Forelimb muscle (tissue), 1 donor: ENCODE measurements around the gene SAMD3. TPM values are rescaled to one million over a fixed set of nuclear protein-coding genes. Genes with fewer than 3 reads are reported as not detected.
"Not testable (repeated sequence)": the region's sequence is repeated elsewhere in the genome, so short reads cannot be mapped to it uniquely, and the experiment has no call there.

ENCODE experiments used
- DNase-seq: peaks from one replicate; pipeline ENCODE4 v3.0.0-alpha.2; 2013; ENCODE audit warnings: low read depth
- polyA plus RNA-seq: library from polyadenylated mRNA; unstranded; fragments of 120-200 nt; gene quantifications from one replicate; pipeline ENCODE4 v1.2.1, GENCODE V29; 2013; ENCODE audit not compliant: insufficient read length

SAMD3 gene, protein sequence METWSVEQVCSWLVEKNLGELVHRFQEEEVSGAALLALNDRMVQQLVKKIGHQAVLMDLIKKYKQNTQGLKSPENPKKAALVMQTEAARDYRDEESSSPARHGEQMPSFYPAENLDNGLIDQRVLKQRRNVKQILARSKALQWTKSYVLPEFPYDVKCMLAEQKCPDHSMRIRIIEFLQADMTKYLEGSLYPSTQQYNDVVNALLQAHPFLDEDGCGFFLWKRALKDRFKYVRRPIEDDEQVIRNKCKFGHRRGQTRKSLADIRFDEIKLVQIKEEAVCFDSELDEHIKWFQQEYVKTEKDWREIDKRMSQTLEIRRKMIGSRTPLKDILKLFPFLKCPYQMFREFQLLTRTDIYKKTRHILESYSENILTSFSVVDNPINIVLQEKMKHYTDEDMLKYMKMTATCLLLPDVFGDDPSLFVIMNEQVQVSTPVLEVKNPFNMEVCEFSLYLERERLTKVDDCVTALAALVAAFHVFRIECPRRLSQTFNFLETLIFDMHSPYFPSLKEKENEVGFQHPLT
- polyA plus RNA-seq: 0.58 TPM

DNA sequence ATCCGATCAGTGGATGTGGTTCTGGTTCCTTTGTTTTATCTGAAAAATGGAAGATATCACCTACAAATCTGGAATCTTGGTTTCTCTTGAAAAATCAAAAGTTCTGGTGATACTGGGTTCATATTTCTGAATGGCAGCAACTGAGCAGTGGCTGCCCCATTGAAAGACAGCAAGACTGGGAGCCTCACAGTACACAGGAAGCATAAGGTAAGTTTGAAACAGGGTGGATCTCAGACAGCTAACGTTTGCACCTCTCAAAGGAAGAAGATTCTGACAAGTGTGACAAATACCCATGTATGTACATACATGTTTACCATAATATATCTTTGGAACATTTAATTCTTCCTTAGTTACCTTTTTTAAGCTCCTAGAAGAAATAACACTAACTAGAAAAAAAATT is at the start of gene SAMD3:
Gene SAMD3 (minus strand): TSS at position 177 of the 400 bp plus-strand sequence. CDS start 7,678 bp downstream, outside the sequence.
- DNase-seq: no peak

DNA sequence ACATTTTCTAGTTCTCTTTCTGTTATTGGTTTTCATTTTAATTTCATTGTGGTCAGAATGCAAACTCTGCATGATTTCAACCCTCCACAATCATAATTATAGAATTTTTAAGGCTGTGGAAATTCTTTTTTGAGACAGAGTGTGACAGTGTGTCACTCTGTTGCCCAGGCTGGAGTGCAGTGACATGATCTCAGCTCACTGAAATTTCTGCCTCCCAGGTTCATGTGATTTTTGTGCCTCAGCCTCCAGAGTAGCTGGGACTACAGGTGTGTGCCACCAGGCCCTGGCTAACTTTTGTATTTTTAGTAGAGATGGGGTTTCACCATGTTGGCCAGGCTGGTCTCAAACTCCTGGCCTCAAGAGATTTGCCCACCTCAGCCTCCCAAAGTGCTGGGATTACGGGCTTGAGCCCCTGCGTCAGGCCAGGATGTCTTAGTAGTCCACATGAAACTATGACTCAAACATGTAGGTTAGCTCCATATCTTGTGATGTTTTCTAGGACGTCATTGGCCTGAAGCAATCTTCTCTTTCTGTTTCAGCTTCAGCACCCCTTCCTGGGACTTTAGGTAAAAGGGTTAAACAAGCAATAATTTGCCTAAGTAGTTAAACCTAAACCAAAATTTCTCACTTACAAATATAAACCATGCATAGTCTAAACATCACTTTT is 47.4 kb upstream of the SAMD3 start:
- DNase-seq: no peak

DNA sequence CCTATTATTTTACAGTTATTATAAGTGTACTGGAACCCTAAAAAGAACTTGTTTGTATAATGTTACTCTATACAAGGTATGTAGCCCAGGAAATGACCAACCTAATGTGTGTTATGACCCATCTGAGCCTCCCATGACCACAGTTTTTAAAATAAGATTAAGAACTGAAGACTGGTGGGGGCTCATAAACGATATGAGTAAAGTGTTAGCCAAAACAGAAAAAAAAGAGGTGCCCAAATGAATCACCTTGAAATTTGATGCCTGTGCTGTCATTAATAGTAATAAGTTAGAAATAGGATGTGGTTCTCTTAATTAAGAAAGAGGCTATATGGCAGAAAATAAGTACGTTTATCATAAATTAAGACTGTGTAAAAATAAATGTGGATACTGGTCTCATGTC is 42.8 kb upstream of the SAMD3 start:
- not testable (repeated sequence) for DNase-seq

DNA sequence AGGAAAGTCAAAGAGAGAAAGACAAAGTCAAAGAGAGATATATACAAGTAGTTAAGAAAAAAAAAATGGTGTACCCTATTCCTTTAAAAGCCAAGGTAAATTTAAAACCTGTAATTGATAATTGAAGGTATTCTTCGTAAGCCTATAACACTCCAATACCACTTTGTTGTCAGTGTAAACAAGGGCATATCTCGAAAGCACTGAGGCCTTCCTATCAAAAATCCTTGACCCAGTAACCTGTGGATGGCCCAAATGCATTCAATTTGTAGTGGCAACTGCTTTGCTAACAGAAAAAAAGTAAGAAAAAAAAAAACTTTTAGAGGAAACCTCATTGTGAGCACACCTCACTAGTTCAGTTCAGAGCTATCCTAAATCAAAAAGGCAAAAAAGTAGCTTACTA is 39.3 kb upstream of the SAMD3 start:
- DNase-seq: no peak

DNA sequence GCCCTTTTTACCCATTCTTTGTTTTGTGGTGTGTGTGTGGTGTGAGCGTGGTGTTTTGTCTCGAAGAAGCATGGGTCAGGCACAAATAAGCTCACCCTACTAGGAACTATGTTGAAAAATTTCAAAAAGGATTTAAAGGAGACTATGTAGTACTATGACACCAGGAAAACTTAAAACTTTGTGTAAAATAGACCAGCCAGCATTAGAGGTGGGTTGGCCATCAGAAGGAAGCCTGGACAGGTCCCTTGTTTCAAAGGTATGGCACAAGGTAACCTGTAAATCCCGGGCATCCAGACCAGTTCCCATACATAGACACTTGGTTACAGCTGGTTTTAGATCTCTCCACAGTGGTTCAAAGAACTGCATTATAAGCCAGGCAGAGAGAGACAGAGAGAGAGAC is 38.8 kb upstream of the SAMD3 start:
- not testable (repeated sequence) for DNase-seq

DNA sequence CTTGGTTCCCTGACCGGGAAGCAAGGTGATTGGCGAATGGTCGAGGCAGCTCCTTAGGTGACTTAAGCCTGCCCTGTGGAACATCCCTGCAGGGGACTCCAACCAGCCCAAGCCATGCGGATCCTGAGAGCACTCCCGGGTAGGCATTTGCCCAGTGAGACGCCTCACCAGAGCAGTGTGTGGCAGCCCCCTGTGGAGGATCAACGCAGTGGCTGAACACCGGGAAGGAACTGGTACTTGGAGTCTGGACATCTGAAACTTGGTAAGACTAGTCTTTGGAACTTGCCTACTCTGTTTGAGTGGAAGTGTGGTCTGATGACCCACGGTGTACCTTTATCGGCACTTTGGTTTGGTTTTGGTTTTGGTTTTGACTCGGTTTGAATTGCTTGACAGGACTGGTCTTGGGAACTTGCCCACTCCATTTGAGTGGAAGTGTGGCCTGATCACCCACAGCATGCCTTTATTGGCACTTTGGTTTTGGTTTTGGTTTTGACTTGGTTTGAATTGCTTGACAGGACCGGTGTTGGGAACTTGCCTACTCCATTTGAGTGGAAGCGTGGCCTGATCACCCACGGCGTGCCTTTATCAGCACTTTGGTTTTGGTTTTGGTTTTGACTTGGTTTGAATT is 38.0 kb upstream of the SAMD3 start:
- not testable (repeated sequence) for DNase-seq

DNA sequence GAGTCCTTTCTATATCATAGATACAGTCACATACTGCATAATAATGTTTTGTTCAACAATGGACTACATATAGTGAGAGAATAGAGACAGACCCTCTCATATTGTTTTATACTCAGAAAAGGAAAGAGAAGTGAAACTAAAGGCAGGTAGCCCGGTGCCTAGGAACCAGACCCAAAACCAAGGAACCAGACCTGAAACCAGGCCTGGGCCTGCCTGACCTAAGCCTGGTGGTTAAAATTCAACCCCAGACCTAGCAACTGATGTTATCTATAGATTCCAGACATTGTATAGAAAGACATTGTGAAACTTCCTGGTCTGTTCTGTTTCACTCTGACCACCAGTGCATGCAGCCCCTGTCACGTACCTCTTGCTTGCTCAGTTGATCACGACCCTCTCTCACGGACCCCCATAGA is 37.3 kb upstream of the SAMD3 start:
- DNase-seq: not testable (repeated sequence)

DNA sequence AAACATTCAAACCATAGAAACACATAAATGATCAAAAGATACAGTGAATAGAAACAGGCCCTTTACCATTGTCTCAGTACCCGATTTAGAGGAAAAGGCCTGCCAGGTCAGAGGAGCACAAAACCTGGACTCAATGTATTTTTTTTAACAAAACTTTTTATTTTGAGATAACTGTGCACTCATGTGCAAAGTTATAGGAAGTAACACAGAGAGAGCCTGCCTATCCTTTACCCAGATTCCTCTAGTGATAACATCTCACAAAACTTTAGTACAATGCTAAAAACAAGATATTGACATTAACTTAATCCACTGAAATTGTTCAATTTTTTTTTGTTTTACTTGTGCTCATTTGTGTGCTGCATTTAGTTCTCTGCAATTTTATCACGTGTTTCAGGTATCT is 36.8 kb upstream of the SAMD3 start:
- no peak for DNase-seq

DNA sequence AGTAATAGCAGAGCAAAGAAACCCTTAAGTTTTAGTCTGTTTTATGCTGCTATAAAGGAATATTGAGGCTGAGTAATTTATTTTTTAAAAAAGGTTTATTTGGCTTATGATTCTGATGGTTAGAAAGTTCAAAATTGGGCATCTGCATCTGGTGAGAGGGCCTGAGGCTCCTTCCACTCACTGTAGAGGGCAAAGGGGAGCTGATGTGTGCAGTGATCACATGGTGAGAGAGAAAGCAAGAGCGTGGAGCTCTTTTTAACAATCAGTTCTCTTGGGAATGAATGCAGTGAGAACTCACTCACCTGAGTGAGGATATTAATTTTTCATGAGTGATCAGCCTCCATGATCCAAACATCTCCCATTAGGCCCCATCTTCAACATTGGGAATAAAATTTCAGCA is 36.4 kb upstream of the SAMD3 start:
- no peak for DNase-seq

DNA sequence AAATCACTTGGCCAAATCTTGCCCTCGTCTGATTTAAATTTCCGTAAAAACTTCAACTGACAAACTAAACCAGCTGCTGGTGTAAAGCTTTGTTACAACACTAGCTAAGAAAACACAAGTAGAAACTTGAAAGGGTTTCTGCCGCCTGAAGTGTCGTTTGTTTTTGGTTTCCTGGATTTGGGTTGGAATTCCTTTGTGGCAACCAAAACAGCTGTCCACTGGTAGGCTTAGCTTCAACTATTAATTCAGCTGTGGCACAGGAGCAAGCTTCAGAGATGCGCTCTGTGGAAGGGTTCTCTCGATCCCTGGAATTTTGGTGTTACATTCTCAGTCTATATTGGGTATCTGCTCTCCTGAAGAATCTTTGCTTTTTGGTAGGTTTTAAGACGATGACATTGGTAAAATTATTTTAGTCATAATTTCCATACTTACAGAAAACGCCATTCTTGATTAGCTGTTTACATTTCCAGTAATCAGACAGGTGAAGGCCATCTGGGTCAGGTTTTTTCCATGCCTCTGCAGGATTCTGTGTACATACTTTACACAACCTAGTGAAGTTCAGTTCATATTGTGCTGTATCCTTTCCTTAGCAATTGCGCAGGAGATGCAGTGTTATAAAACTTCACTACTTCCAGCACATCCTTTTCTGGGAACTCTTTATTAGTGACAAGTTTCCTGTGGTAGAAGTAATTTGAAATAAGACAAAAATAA is 29.9 kb upstream of the SAMD3 start:
- DNase-seq: no peak

DNA sequence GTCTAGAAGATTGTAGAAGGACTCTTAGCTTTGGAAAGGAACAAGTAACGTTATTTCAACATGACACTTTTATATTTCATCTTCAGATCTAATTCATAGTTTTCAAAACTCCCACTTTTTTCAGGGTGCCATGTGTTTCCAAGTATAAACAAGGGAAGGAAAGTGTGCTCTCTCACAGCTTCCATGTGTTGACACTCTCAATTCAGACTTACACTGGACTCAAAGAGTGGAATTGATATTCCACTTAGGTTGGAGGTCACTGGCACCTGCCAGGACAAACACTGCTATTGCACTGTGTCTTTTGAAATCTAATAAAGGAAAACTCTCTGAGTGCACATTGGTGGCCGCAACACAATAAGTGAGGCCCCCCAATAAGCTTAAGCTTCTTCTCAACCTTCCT is 22.5 kb upstream of the SAMD3 start:
- no peak for DNase-seq

DNA sequence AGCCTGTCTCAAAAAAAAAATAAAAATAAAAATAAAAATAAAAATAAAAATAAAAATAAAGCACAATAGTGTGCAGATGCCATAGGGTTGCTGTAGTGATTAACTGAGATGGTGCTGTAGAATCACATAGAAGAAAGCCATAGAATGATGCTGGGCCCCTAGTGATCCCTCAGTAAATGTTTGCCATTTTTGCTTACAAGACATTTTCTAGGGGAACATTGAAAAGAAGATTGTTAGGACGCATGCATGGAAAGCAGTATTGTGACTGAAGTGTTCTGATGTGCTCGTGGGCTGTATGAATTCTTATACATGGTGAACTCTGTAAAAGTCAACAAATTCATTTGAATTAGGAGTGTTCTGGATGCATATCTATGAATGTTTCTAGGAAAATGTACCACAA is 22.0 kb upstream of the SAMD3 start:
- no peak for DNase-seq

DNA sequence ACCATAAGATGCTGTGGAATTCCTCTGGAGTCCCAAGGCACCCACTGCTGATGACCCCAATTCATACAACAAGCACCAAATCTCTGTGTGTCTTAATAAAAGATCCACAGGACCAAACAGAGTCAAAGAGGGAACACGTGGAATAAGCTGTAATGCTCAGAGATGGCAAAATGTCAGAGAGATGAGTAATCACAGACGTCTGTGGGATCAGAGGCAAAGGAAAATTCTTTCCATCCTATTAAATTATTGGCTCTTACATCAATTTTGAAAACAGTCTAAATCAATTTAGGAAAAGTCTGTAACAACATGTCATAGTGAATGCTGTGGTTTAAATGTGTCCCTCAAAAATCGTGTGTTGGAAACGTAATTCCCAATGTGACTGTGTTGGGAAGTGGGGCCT is 17.5 kb upstream of the SAMD3 start:
- DNase-seq: peak; percentile 67

DNA sequence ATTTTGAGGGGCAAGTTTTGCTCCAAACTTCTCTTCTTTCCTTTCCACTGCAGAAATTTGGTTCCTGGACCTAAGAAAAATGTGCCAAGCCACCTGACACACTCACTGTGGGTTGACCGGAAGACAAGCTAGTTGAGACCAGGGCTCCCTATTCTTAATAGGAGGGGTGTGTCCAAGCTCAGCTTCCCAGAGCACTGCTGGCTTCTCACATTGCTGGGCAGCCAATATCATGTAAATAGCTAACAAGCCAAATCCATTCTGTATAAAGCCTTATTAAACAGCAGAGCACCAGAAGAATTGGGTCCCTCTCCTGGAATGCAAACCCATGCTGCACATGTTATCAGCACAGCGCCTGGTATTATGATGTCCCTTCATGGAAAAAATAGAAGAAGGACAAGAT is 17.0 kb upstream of the SAMD3 start:
- no peak for DNase-seq

DNA sequence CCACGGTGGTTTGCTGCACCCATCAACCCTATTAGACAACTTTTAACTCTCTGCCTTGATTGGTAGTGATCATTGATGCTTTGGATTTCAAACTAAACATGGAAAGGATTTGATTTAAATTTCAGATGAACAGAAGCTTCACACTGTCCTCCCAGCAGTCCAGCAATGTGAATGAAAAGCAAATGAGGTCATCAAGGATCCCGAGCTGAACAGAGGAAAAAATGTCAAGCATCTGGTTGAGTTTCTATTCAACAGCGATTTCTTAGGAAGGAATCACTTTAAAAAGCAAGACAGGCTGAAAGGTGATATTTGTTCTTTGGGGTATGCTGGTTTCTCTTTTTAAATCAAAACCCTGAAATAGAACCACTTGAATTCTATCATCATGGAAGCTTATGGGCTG is 10.6 kb upstream of the SAMD3 start:
- no peak for DNase-seq

DNA sequence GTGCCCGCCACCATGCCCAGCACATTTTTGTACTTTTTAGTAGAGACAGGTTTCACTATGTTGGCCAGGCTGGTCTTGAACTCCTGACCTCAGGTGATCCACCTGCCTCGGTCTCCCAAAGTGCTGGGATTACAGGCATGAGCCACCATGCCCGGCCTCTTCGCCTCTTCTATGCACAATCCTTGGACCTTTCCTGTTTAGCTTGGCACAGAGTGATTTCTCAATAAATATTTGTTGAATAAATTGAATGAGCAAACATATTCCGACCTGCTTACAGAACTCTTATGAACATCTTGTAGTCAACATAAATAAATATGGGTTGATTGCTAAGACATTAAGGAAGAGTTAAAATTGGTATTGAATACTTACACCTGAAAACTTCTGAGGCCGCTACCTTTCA is 7.8 kb upstream of the SAMD3 start:
- DNase-seq: not testable (repeated sequence)

DNA sequence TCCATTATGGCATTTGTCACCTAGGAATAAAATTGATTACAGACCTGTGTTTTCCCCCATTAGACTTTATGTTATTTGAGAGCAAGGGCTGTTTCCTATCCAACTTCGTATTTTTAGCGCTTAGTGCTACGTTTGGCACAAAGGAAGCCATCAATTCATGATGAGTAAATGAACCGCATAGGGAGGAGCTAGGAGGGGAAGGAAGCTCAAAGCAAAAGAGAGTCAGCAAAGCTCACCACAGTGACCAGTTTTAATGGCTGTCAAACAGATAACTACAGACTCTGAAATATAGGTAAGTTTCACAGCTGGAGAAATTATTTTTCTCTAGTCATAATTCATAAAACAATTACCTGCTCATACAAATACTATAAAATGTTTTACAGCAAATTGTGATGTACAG is 6.9 kb upstream of the SAMD3 start:
- DNase-seq: no peak

DNA sequence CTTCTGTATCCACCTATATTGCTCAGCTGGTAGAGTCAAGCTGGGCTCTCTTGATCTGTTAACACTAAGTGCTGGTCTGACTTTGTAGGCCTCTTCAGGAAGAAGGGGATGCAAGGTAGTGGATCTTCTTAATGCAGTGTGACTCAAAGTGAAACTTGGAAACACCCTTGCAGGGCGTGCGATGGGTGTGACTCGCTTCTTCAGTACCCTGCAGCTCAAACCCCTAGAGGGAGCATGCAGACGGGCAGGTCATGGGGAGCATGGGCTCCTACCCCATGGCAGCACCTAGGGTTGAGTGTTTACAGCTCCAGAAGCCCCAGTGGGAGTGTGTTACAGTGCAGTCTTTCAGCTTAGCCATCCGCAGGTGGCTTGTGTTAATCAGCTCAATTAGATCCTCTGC is 757 bp upstream of the SAMD3 start:
- no peak for DNase-seq

DNA sequence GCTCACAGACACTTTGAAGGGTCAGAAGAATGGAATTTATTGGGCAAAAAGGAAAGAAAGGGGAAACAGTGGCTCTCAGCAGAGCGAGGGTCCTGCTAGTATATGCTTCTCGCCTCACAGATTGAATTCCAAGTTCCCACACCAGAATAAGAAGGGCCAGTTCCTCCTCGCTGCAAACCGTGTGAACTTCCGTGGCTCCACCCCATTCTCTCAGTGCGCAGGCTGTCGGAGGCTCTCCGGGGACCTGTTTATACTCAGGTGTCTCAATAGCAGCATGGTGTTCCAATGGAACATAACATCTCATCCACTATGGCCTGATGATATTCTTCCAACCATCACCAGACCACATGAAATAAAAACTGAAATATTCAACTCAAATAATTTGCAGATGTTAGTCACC is 4.6 kb downstream of the SAMD3 start:
- DNase-seq: no peak

DNA sequence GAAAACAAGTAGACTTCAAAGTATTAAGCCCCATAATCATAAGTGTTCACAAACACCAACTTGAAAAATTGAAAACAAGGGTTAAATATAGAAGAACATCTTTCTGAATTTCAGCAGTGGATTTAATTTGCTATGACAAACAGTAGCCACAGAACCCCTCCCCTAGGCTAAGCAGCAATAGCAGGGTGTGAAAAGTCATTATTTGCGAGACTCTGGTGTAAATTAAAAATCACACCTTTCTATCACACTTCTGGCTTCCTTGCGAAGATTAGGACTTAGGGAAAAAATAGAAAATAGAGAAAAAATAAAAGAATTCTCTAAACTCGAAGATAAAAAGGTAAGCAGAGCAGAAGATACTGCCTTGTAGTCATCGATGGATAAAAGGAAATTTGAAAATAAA is 6.1 kb downstream of the SAMD3 start:
- DNase-seq: no peak

DNA sequence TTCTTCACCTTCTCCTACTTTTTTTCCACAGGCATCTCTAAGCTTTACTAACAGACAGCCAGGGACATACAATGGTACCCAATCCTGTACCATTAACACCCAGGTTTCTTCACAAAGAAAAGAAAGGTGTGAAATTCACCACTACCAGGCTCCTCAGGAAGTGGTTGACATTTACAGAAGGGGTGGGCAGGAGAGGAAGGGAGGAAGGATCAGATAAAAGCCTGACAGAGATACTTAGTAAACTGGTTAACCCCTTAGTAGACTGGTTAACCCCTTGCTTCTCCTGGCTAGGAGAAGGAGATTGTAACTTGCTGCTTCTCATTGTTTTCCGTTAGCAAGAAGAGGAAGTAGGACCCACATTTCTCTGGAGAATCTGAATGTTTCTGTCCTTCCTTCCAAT is 7.2 kb downstream of the SAMD3 start:
- DNase-seq: no peak
